Endothelial cell of umbilical vein (primary cell): ENCODE data around the gene GRIFIN. TPM values are rescaled to one million over a fixed set of nuclear protein-coding genes. Genes with fewer than 3 reads are reported as not detected.

Experiments
- BruUV-seq: library from RNA; stranded (reverse); fragments of 400-500 nt; replicated peaks from 2 replicates; lab custom pipeline; 2021; lab: Mats Ljungman, UMichigan
- CTCF ChIA-PET: fragments of 300-600, 350-600 bp; sonication (Branson Sonifier 250); formaldehyde crosslinking; loops from one replicate; lab custom pipeline; 2021; ENCODE audit warnings: antibody characterized with exemption, inconsistent platforms; lab: Charles Lee
- POLR2A ChIA-PET: fragments of 300-600, 350-600 bp; sonication (Branson Sonifier 250); formaldehyde crosslinking; loops from one replicate; lab custom pipeline; 2021; ENCODE audit warnings: antibody characterized with exemption, inconsistent platforms; lab: Charles Lee
- DNase-seq: peaks from one replicate; pipeline ENCODE4 v3.0.0-alpha.2; 2011; ENCODE audit warnings: low read depth, low spot score
- FAIRE-seq: peaks from 2 replicates; lab custom pipeline; 2011; peaks lifted over from hg19 to GRCh38; lab: Jason Lieb, UNC
- H2AFZ ChIP-seq: 2 replicates; pipeline ENCODE4 v1.6.0; 2012; ENCODE audit warnings: low read depth, low read length, control low read depth, inconsistent platforms
- H3K27ac ChIP-seq: 2 replicates; pipeline ENCODE4 v1.5.1; 2011; ENCODE audit warnings: low read depth, mild to moderate bottlenecking, control low read depth, low read length, moderate library complexity; ENCODE audit not compliant: insufficient read depth
- H3K27me3 ChIP-seq, 2 experiments: 2 replicates each; pipeline versions ENCODE4 v1.6.0 to v1.6.1; 2011; ENCODE audit warnings: low read length in 2 of 2, mixed read lengths in 1 of 2; ENCODE audit not compliant: control insufficient read depth in 2 of 2, insufficient read depth in 2 of 2
- H3K36me3 ChIP-seq, 2 experiments: 2 replicates in 1 of 2; 3 replicates in 1 of 2; pipeline ENCODE4 v1.5.1; 2011; ENCODE audit warnings: low read length in 2 of 2, mild to moderate bottlenecking in 1 of 2, moderate library complexity in 1 of 2; ENCODE audit not compliant: control insufficient read depth in 2 of 2, insufficient read depth in 2 of 2; ENCODE audit errors: extremely low read depth in 1 of 2
- H3K4me1 ChIP-seq: 3 replicates; pipeline ENCODE4 v1.5.1; 2011; ENCODE audit warnings: mild to moderate bottlenecking, low read length; ENCODE audit not compliant: control insufficient read depth, insufficient read depth; ENCODE audit errors: extremely low read depth
- H3K4me2 ChIP-seq: 2 replicates; pipeline ENCODE4 v1.6.1; 2011; ENCODE audit warnings: low read length, control low read depth, mixed read lengths; ENCODE audit not compliant: insufficient read depth
- H3K4me3 ChIP-seq, 3 experiments: fragments of 200-600 bp in 1 of 3; sonication (generic), shearing (Covaris generic) in 1 of 3; replicated peaks in 1 of 3; 2 replicates each; pipeline ENCODE4 v1.5.1; 2011 to 2016; ENCODE audit warnings: control low read depth in 3 of 3, low read length in 3 of 3, mild to moderate bottlenecking in 2 of 3, inconsistent platforms in 1 of 3, low read depth in 1 of 3, moderate library complexity in 1 of 3; ENCODE audit not compliant: insufficient read depth in 1 of 3
- H3K79me2 ChIP-seq: 2 replicates; pipeline ENCODE4 v1.6.0; 2012; ENCODE audit warnings: low read length, inconsistent platforms; ENCODE audit not compliant: control insufficient read depth, insufficient read depth
- H3K9ac ChIP-seq: replicated peaks from 2 replicates; pipeline ENCODE3; 2011; ENCODE audit warnings: low read length, control low read depth; ENCODE audit not compliant: insufficient read depth; ENCODE audit errors: extremely low read depth
- H3K9me1 ChIP-seq: replicated peaks from 3 replicates; pipeline ENCODE4 v1.6.0; 2011; ENCODE audit warnings: mild to moderate bottlenecking, low read length; ENCODE audit not compliant: control insufficient read depth, insufficient read depth; ENCODE audit errors: extremely low read depth
- H3K9me3 ChIP-seq: replicated peaks from 2 replicates; pipeline ENCODE4 v1.5.1; 2012; ENCODE audit warnings: low read length, inconsistent platforms; ENCODE audit not compliant: control insufficient read depth, insufficient read depth
- H4K20me1 ChIP-seq: replicated peaks from 2 replicates; pipeline ENCODE3; 2011; ENCODE audit warnings: mild to moderate bottlenecking, low read length; ENCODE audit not compliant: control insufficient read depth, insufficient read depth; ENCODE audit errors: extremely low read depth
- CTCF ChIP-seq, 2 donors: IDR thresholded peaks; 1 replicate in 1 of 2; 2 replicates in 1 of 2; pipeline ENCODE4 v1.5.1; 2011; ENCODE audit warnings: low read length in 2 of 2, mild to moderate bottlenecking in 2 of 2, moderate library complexity in 2 of 2, control low read depth in 1 of 2, inconsistent platforms in 1 of 2, low read depth in 1 of 2; ENCODE audit not compliant: insufficient read depth in 1 of 2; ENCODE audit errors: extremely low read depth in 1 of 2
- EZH2 ChIP-seq: IDR thresholded peaks from 2 replicates; pipeline ENCODE4 v1.6.1; 2012; ENCODE audit warnings: borderline replicate concordance, low read depth, mild to moderate bottlenecking, moderate library complexity, low read length, inconsistent platforms; ENCODE audit not compliant: severe bottlenecking
- FOS ChIP-seq: IDR thresholded peaks from 2 replicates; pipeline ENCODE4 v1.6.1; 2011; ENCODE audit warnings: mild to moderate bottlenecking, low read length, moderate library complexity, borderline replicate concordance; ENCODE audit not compliant: insufficient read depth
- GATA2 ChIP-seq: IDR thresholded peaks from 2 replicates; pipeline ENCODE4 v1.7.0; 2011; ENCODE audit warnings: low read depth, mild to moderate bottlenecking, moderate library complexity, mixed read lengths, low read length; ENCODE audit not compliant: insufficient read length, insufficient read depth
- JUN ChIP-seq: IDR thresholded peaks from 2 replicates; pipeline ENCODE4 v1.6.1; 2011; ENCODE audit warnings: borderline replicate concordance, low read depth; ENCODE audit not compliant: insufficient read length, insufficient read depth
- MAX ChIP-seq: IDR thresholded peaks from 2 replicates; pipeline ENCODE4 v1.6.1; 2011; ENCODE audit not compliant: insufficient read depth, insufficient read length
- MYC ChIP-seq: IDR thresholded peaks from one replicate; pipeline ENCODE4 v1.6.1; 2011; ENCODE audit warnings: mild to moderate bottlenecking, low read depth, low read length
- POLR2A ChIP-seq: IDR thresholded peaks from 2 replicates; pipeline ENCODE4 v1.6.1; 2012; ENCODE audit warnings: low read depth, mild to moderate bottlenecking, control low read depth, low read length
- POLR2AphosphoS5 ChIP-seq: IDR thresholded peaks from 2 replicates; pipeline ENCODE4 v1.6.1; 2012; ENCODE audit warnings: low read depth, mild to moderate bottlenecking, control low read depth, low read length, moderate library complexity; ENCODE audit not compliant: insufficient read depth
- dilution Hi-C: fragments of 300-500 bp; cut with MboI; formaldehyde crosslinking; loops from one replicate; pipeline ENCODE4 v1.15.0; 2019; ENCODE audit warnings: low sequenced_read_pairs; ENCODE audit not compliant: extremely low pct_ligation_motif_present
- intact Hi-C: fragments of 100-400 bp; cut with micrococcal nuclease; formaldehyde crosslinking; loops from one replicate; pipeline ENCODE4 v1.10.0; 2022
- polyA plus RNA-seq, 4 experiments: library from polyadenylated mRNA; depleted of rRNA in 3 of 4; stranded (reverse) in 3 of 4; unstranded in 1 of 4; fragments of >200 nt; gene quantifications; 2 replicates each; pipeline versions ENCODE4 v1.2.1 to v1.2.3, GENCODE V29; 2011 to 2012; ENCODE audit warnings: missing spikeins in 1 of 4
- total RNA-seq: library from RNA; stranded (reverse); gene quantifications from 2 replicates; pipeline ENCODE4 v1.2.3, GENCODE V29; 2021

The GRIFIN gene
- total and polyA plus RNA-seq, 2 donors (not counting 3 experiments of a cell fraction or from before 2014, with no cell fraction given): not detected

- FAIRE-seq (no peak), DNase-seq (no peak)
- BruUV-seq: no TSS peak
- Histone ChIP-seq H3K9ac (no peak overlapping the region), H2AFZ (peak overlapping the region; percentile 83), H3K36me3 (no peaks in the 10 kb centered on the region), H3K4me2 (peak overlapping the region; percentile 63), H3K9me3 (no peaks in the 10 kb centered on the region), H3K79me2 (no peaks in the 10 kb centered on the region), H3K4me1 (peaks cover 33% of the 10 kb centered on the region), H3K9me1 (no peaks in the 10 kb centered on the region), H4K20me1 (no peaks in the 10 kb centered on the region), H3K4me3 (peak overlapping the region in 1 of 3 experiments; percentile 37), H3K27ac (no peak overlapping the region), H3K27me3 (no peaks in the 10 kb centered on the region)
- POLR2A ChIA-PET: no interaction called here
- TF ChIP-seq GATA2 (no peak), CTCF (IDR thresholded peaks at IDR 0.05; ENCODE audit: extremely low read depth in 1 of 2, insufficient read depth in 1 of 2, low read depth in 1 of 2, low read length in 2 of 2) (no peak), EZH2 (no peak), JUN (no peak), POLR2AphosphoS5 (no peak), POLR2A (no peak), MAX (no peak), MYC (no peak), FOS (no peak)
- intact Hi-C loops: loop anchor here (1.0 kb wide), 1 partner anchor 7 kb away; no protein-coding TSS in a partner anchor
- CTCF ChIA-PET: no interaction called here
- dilution Hi-C loops: no loop called here
These were observed 42.5 kb upstream of the GRIFIN start for GRCh38 chr7:2518737-2519118.
